Measurements from ENCODE around the gene DLGAP5.

GRCh38 chr14:55129428-55130195 is 61.8 kb downstream of the DLGAP5 start:
- TF ChIP-seq CTCF (optimal IDR thresholded peaks at IDR 0.05 in 1 of 3, IDR thresholded peaks at IDR 0.05 in 1 of 3, conservative IDR thresholded peaks at IDR 0.05 in 1 of 3; ENCODE audit: extremely low read depth in 1 of 3, insufficient read depth in 2 of 3, low read length in 3 of 3) (no peak), EZH2 (IDR thresholded peaks at IDR 0.05; ENCODE audit: low read length) (no peak)
